Neural cell (in vitro differentiated cells): ENCODE results near the gene ZNF892. TPM values are rescaled to one million over a fixed set of nuclear protein-coding genes. Genes with fewer than 3 reads are reported as not detected.

Experiments used
- H2AFZ ChIP-seq: fragments of 200-600, 300-800 bp; sonication (generic), shearing (Covaris generic); 2 replicates; pipeline ENCODE4 v1.6.0; 2014; ENCODE audit warnings: low read depth, mild to moderate bottlenecking, antibody characterized with exemption, low read length, moderate library complexity
- H3F3A ChIP-seq: fragments of 200-600 bp; shearing (Covaris generic); 2 replicates; pipeline ENCODE4 v1.6.1; 2016; ENCODE audit warnings: mild to moderate bottlenecking, moderate library complexity, mixed read lengths, antibody characterized with exemption, low read length; ENCODE audit not compliant: insufficient read depth, poor library complexity, severe bottlenecking
- H3K27ac ChIP-seq: fragments of 200-600, 300-800 bp; sonication (generic), shearing (Covaris generic); 2 replicates; pipeline ENCODE4 v1.5.1; 2014; ENCODE audit warnings: mild to moderate bottlenecking, low read length, moderate library complexity
- H3K27me3 ChIP-seq: fragments of 300-800, 200-600 bp; sonication (generic), shearing (Covaris generic); 2 replicates; pipeline ENCODE4 v1.6.0; 2014; ENCODE audit warnings: mild to moderate bottlenecking, low read depth, low read length, moderate library complexity; ENCODE audit not compliant: insufficient read depth
- H3K36me3 ChIP-seq: fragments of 300-800, 200-600 bp; sonication (generic), shearing (Covaris generic); 2 replicates; pipeline ENCODE4 v1.5.1; 2014; ENCODE audit warnings: mild to moderate bottlenecking, antibody characterized with exemption, low read length, moderate library complexity; ENCODE audit not compliant: insufficient read depth
- H3K4me2 ChIP-seq: fragments of 300-800, 200-600 bp; sonication (generic), shearing (Covaris generic); 2 replicates; pipeline ENCODE4 v1.6.0; 2014; ENCODE audit warnings: mild to moderate bottlenecking, low read length
- H3K4me3 ChIP-seq: fragments of 300-800, 200-600 bp; sonication (generic), shearing (Covaris generic); 2 replicates; pipeline ENCODE4 v1.5.1; 2014; ENCODE audit warnings: mild to moderate bottlenecking, low read length, moderate library complexity
- H3K79me2 ChIP-seq: fragments of 200-600 bp; shearing (Covaris generic); replicated peaks from 2 replicates; pipeline ENCODE4 v1.6.0; 2014; ENCODE audit warnings: mild to moderate bottlenecking, low read length, moderate library complexity; ENCODE audit not compliant: insufficient read depth
- H3K9ac ChIP-seq: fragments of 300-800, 200-600 bp; sonication (generic), shearing (Covaris generic); 2 replicates; pipeline ENCODE4 v1.6.1; 2016; ENCODE audit warnings: mild to moderate bottlenecking, low read length, mixed read lengths
- H3K9me2 ChIP-seq: fragments of 200-600 bp; shearing (Covaris generic); 2 replicates; pipeline ENCODE4 v1.6.1; 2016; ENCODE audit warnings: mild to moderate bottlenecking, low read length, mixed read lengths; ENCODE audit not compliant: insufficient read depth
- H3K9me3 ChIP-seq: fragments of 200-600, 300-800 bp; sonication (generic), shearing (Covaris generic); 2 replicates; pipeline ENCODE4 v1.6.1; 2016; ENCODE audit warnings: mild to moderate bottlenecking, mixed run types, low read length, moderate library complexity, mixed read lengths
- H4K20me1 ChIP-seq: fragments of 200-600 bp; shearing (Covaris generic); 2 replicates; pipeline ENCODE4 v1.6.1; 2016; ENCODE audit warnings: mild to moderate bottlenecking, mixed run types; ENCODE audit not compliant: insufficient read depth
- CTCF ChIP-seq: fragments of 450-650 bp; IDR thresholded peaks from 2 replicates; pipeline ENCODE4 v1.5.1; 2014; ENCODE audit warnings: antibody characterized with exemption, mild to moderate bottlenecking, moderate library complexity; ENCODE audit not compliant: poor library complexity, severe bottlenecking
- EP300 ChIP-seq: fragments of 450-650 bp; conservative IDR thresholded peaks from 2 replicates; pipeline ENCODE4 v1.6.1; 2014; ENCODE audit warnings: antibody characterized with exemption, mild to moderate bottlenecking, moderate library complexity; ENCODE audit not compliant: poor library complexity, severe bottlenecking
- EZH2 ChIP-seq: fragments of 200-600, 300-800 bp; shearing (Covaris generic), sonication (generic); IDR thresholded peaks from 2 replicates; pipeline ENCODE4 v1.6.1; 2014; ENCODE audit warnings: antibody characterized with exemption, low read length, borderline replicate concordance, mild to moderate bottlenecking; ENCODE audit not compliant: insufficient read depth, poor library complexity, severe bottlenecking
- MXI1 ChIP-seq: fragments of 450-650 bp; conservative IDR thresholded peaks from 2 replicates; pipeline ENCODE4 v1.6.1; 2014; ENCODE audit warnings: antibody characterized with exemption, mild to moderate bottlenecking; ENCODE audit not compliant: poor library complexity, severe bottlenecking
- POLR2AphosphoS5 ChIP-seq: IDR thresholded peaks from 2 replicates; pipeline ENCODE4 v1.6.1; 2012
- RAD21 ChIP-seq: fragments of 450-650 bp; conservative IDR thresholded peaks from 2 replicates; pipeline ENCODE4 v1.6.1; 2014; ENCODE audit warnings: antibody characterized with exemption, mild to moderate bottlenecking, moderate library complexity
- REST ChIP-seq: IDR thresholded peaks from 2 replicates; pipeline ENCODE4 v1.6.1; 2012; ENCODE audit warnings: borderline replicate concordance
- SMC3 ChIP-seq: fragments of 450-650 bp; conservative IDR thresholded peaks from 2 replicates; pipeline ENCODE4 v1.6.1; 2014; ENCODE audit warnings: antibody characterized with exemption, mild to moderate bottlenecking, moderate library complexity; ENCODE audit not compliant: poor library complexity
- TAF1 ChIP-seq: IDR thresholded peaks from 2 replicates; pipeline ENCODE4 v1.6.1; 2012; ENCODE audit warnings: low read depth
- polyA plus RNA-seq: library from polyadenylated mRNA; depleted of rRNA; stranded (reverse); fragments of >200 nt; gene quantifications from 2 replicates; pipeline ENCODE4 v1.2.3, GENCODE V29; 2014

The ZNF892 gene
- polyA plus RNA-seq, 1 donor from 2014 or later, result 8.0 TPM

- H3K9me3 ChIP-seq, result peaks cover 39% of the 10 kb centered on the region
- H3K27ac ChIP-seq, result no peak overlapping the region
- TF ChIP-seq SMC3 (no peak), RAD21 (no peak), REST (no peak), MXI1 (no peak), POLR2AphosphoS5 (no peak), TAF1 (no peak), EP300 (no peak), EZH2 (no peak), CTCF (no peak)
- no peaks in the 10 kb centered on the region for H3F3A ChIP-seq
- no peak overlapping the region for H3K9ac ChIP-seq
- H3K4me3 ChIP-seq, result no peak overlapping the region
- H3K79me2 ChIP-seq, result no peaks in the 10 kb centered on the region
- H3K27me3 ChIP-seq, result no peaks in the 10 kb centered on the region
- no peak overlapping the region for H3K4me2 ChIP-seq
- H3K9me2 ChIP-seq, result no peaks in the 10 kb centered on the region
- no peak overlapping the region for H2AFZ ChIP-seq
- no peaks in the 10 kb centered on the region for H4K20me1 ChIP-seq
- peaks cover 20% of the 10 kb centered on the region for H3K36me3 ChIP-seq
Observed at GRCh38 chr2:95225658-95226057, 18.3 kb downstream of the ZNF892 start.

GRCh38 chr2:95231723-95232122, 24.4 kb downstream of the ZNF892 start:
- H3K9me3 ChIP-seq, result peaks cover 44% of the 10 kb centered on the region
- no peak overlapping the region for H2AFZ ChIP-seq
- H4K20me1 ChIP-seq, result no peaks in the 10 kb centered on the region
- H3K27me3 ChIP-seq, result no peaks in the 10 kb centered on the region
- H3F3A ChIP-seq, result no peaks in the 10 kb centered on the region
- H3K36me3 ChIP-seq, result no peaks in the 10 kb centered on the region
- H3K9ac ChIP-seq, result no peak overlapping the region
- no peak overlapping the region for H3K4me2 ChIP-seq
- no peaks in the 10 kb centered on the region for H3K9me2 ChIP-seq
- H3K4me3 ChIP-seq, result no peak overlapping the region
- H3K79me2 ChIP-seq, result no peaks in the 10 kb centered on the region
- no peak overlapping the region for H3K27ac ChIP-seq
- no peak for TF ChIP-seq TAF1
- TF ChIP-seq MXI1, result no peak

- no peaks in the 10 kb centered on the region for H3K9me2 ChIP-seq
- TF ChIP-seq MXI1 (no peak), POLR2AphosphoS5 (no peak), CTCF (no peak), TAF1 (no peak), EZH2 (no peak), EP300 (no peak), SMC3 (no peak), RAD21 (no peak), REST (no peak)
- no peaks in the 10 kb centered on the region for H3F3A ChIP-seq
- H3K79me2 ChIP-seq, result no peaks in the 10 kb centered on the region
- no peak overlapping the region for H3K9ac ChIP-seq
- no peak overlapping the region for H3K4me3 ChIP-seq
- H3K4me2 ChIP-seq, result no peak overlapping the region
- H3K27me3 ChIP-seq, result no peaks in the 10 kb centered on the region
- H3K27ac ChIP-seq, result no peak overlapping the region
- no peaks in the 10 kb centered on the region for H4K20me1 ChIP-seq
- H3K9me3 ChIP-seq, result peaks cover 44% of the 10 kb centered on the region
- H2AFZ ChIP-seq, result no peak overlapping the region
- H3K36me3 ChIP-seq, result no peaks in the 10 kb centered on the region
Observed at GRCh38 chr2:95232232-95232631, 24.9 kb downstream of the ZNF892 start.
